ENCODE results near the gene PDE6B. TPM values are rescaled to one million over a fixed set of nuclear protein-coding genes. Genes with fewer than 3 reads are reported as not detected.

PDE6B gene
- polyA plus RNA-seq, 1 donor from 2014 or later: 3.2 TPM

DNA sequence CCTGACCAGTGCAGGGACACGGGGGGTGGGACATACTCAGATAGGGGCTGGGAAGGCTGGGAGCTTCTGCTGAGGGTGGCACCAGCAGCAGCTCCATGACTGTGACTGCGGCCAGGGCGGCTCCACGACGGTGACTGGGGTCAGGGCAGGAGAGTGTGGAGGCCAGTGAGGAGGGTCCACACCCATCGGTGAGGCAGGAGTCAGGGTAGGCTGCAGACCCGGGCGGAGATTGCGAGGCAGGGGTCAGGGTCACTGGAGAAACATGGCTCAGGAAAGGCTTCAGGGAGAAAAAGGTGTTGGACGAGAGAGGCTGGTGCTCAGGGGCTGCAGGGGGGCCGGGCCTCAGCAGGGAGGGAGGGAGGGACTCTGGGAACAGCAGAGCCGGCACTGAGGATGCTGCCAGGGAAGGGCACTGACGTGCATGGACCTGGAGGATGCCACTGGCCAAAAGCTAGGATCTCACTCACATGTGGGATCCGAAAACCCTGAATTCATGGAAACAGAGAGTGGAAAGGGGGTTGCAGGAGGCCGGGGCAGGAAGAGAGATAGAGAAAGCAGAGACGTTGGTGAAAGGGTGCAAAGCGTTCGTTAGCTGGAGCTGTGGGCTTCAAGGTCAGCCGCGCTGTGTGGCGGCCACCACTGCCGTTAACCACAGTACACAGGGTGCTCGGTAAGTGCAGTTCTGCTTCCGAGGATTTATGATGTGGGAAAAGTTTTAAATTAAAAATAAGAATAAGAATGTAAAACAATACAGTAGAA lies 26.7 kb downstream of the PDE6B start (continued):
- TF ChIP-seq REST (IDR thresholded peaks at IDR 0.05; ENCODE audit: borderline replicate concordance): no peak

DNA sequence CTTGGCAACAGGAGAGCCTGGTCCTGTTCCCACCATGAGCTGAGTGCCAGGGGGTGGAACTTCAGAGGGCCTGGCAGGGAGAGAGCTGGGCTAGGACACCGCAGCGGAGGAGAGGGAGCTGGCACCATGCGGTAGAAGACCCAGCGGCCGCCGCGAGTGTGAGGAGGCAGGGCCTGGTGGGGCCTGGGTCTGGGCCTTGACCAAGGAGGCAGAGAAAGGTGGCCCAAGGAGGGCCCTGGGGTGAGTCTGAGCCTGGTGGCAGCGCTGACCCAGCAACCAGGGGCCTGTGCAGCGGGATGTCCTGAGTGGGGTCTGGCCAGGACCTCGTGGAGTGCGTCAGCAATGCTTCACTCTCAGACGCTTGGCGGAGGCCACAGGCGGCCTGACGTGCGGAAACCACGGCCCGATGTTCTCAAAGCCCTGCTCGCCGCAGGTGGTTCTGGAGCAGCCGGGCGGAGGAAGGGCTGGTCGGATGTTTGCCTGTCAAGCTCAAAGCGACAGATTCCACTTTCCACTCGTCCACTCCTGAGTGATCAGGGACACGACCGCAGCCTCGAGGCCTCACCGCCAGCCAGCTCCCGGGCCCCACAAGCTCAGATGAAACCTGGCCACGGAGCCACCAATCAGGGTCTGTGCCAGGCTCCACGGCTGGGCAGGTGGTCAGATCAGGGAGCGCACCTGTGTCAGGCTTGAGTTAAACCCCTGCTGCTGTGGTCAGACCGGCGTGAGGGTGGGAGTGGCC lies 27.9 kb downstream of the PDE6B start:
- H3F3A ChIP-seq (ENCODE audit: insufficient read depth, low read length, poor library complexity, severe bottlenecking): no peaks in the 10 kb centered on the region
- no peaks in the 10 kb centered on the region for H3K9me3 ChIP-seq (ENCODE audit: low read length)
- H3K27ac ChIP-seq (ENCODE audit: low read length): no peak overlapping the region
- H3K36me3 ChIP-seq (ENCODE audit: insufficient read depth, low read length): no peaks in the 10 kb centered on the region
- H3K27me3 ChIP-seq (ENCODE audit: insufficient read depth, low read depth, low read length): no peaks in the 10 kb centered on the region
- H3K4me3 ChIP-seq (ENCODE audit: low read length): no peak overlapping the region
- no peak overlapping the region for H3K9ac ChIP-seq (ENCODE audit: low read length)
- no peaks in the 10 kb centered on the region for H3K79me2 ChIP-seq (replicated peaks; ENCODE audit: insufficient read depth, low read length)
- H2AFZ ChIP-seq (ENCODE audit: low read depth, low read length): no peak overlapping the region
- H3K4me2 ChIP-seq (ENCODE audit: low read length): no peak overlapping the region
- no peaks in the 10 kb centered on the region for H4K20me1 ChIP-seq (ENCODE audit: insufficient read depth)
- TF ChIP-seq REST (IDR thresholded peaks at IDR 0.05; ENCODE audit: borderline replicate concordance): no peak
- TF ChIP-seq EZH2 (IDR thresholded peaks at IDR 0.05; ENCODE audit: borderline replicate concordance, insufficient read depth, low read length, poor library complexity, severe bottlenecking): no peak
- no peak for TF ChIP-seq MXI1 (conservative IDR thresholded peaks at IDR 0.05; ENCODE audit: poor library complexity, severe bottlenecking)
- TF ChIP-seq CTCF (IDR thresholded peaks at IDR 0.05; ENCODE audit: poor library complexity, severe bottlenecking): no peak
- TF ChIP-seq RAD21 (conservative IDR thresholded peaks at IDR 0.05): no peak
- TF ChIP-seq TAF1 (IDR thresholded peaks at IDR 0.05; ENCODE audit: low read depth): no peak
- no peak for TF ChIP-seq SMC3 (conservative IDR thresholded peaks at IDR 0.05; ENCODE audit: poor library complexity)
- no peaks in the 10 kb centered on the region for H3K9me2 ChIP-seq (ENCODE audit: insufficient read depth, low read length)
